Choroid plexus epithelial cell (primary cell): ENCODE measurements around the gene GTF2A2.
A peak's percentile ranks its signal among the peaks of the same experiment; 100 is the strongest.

Experiments
- DNase-seq: peaks from one replicate; pipeline ENCODE4 v3.0.0-alpha.2; 2010; ENCODE audit warnings: low read depth
- H3K4me3 ChIP-seq: 2 replicates; pipeline ENCODE4 v1.5.1; 2011; ENCODE audit warnings: low read depth, mild to moderate bottlenecking, control low read depth, low read length, moderate library complexity
- TF ChIP-seq, protein P1 (sequence below): conservative IDR thresholded peaks from 2 replicates; pipeline ENCODE4 v1.5.1; 2011; ENCODE audit warnings: low read depth, mild to moderate bottlenecking, control low read depth, inconsistent platforms, low read length, moderate library complexity

GTF2A2 gene

DNA sequence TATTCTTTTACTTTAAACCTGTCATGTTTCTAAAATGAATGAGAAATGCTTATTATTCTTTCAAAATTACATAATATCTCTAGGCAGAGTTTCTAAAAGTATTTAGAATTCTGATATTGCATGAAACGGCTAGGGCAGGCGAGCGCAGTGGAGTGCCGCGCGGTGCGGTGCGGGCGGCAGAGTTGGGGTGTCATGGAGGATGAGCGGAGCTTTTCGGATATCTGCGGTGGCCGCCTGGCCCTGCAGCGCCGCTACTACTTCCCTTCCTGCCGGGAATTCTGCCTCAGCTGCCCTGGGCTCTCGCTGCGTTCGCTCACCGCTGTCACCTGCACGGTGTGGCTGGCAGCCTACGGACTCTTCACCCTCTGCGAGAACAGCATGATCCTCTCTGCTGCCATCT, 19.2 kb upstream of the GTF2A2 start:
- H3K4me3 ChIP-seq, result no peak overlapping the region
- DNase-seq, result no peak
- TF ChIP-seq, protein P1, sequence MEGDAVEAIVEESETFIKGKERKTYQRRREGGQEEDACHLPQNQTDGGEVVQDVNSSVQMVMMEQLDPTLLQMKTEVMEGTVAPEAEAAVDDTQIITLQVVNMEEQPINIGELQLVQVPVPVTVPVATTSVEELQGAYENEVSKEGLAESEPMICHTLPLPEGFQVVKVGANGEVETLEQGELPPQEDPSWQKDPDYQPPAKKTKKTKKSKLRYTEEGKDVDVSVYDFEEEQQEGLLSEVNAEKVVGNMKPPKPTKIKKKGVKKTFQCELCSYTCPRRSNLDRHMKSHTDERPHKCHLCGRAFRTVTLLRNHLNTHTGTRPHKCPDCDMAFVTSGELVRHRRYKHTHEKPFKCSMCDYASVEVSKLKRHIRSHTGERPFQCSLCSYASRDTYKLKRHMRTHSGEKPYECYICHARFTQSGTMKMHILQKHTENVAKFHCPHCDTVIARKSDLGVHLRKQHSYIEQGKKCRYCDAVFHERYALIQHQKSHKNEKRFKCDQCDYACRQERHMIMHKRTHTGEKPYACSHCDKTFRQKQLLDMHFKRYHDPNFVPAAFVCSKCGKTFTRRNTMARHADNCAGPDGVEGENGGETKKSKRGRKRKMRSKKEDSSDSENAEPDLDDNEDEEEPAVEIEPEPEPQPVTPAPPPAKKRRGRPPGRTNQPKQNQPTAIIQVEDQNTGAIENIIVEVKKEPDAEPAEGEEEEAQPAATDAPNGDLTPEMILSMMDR, result no peak

DNA sequence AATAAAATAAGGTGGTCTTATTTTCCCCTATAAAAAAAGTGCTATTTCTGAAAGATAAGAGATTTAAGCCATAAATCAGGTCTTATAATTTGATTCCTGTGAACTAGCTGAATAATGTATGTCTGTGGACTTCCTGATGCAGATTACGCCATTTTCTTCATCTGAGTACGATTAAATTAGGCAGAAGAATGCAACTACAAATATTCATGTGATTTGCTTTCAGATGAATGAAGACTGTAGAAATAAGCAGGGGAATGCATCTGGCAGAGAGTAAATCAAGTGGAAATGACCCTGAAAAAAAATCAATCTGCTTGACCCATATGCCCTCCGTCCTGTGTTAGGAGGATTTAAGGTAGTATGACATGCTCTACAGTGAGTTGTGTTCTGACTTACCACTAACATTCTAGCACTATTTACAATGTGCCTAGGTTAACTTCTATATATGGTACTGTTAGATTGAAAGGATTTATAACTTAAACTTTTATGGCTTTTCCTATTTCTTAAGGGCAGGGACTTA, 17.1 kb upstream of the GTF2A2 start:
- TF ChIP-seq, protein P1, result no peak
- no peak for DNase-seq
- H3K4me3 ChIP-seq, result no peak overlapping the region

DNA sequence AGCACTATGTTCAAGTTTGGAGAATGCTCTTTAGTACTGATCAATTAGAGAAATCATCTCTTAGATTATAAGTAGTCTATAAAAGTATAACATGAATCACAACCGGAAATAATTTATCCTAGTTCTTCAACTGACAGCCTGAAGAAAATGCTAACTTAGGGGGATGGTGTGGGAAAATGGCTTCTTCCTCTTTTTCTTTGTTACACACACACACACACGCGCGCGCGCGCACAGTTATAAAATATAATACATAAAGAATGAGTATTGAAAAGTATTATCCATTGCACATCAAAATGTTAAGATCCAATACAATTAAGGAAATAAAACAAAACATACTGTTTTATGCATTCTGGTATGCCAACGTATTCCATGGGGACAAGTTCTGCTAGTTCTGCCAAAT, 11.2 kb upstream of the GTF2A2 start:
- no peak for DNase-seq
- TF ChIP-seq, protein P1, result no peak
- no peak overlapping the region for H3K4me3 ChIP-seq

DNA sequence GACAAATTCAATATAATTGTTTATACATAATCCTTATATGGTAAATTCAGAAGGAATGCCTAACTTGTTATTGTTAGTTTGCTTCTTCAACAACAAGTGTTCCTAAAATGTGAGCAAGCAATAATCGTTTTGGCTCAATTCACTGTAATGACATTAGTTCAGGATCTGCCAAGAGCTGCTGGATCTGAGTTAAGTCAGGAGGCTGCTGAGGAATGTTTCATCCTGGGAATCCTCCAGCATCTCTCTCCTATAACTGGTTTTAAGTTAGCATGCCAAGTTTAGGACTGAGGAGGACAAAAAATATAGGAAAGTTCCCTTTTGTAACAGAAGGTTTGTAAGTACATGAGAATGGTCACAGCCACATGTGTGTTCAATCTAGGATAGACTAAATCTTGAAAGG, 4.9 kb upstream of the GTF2A2 start:
- TF ChIP-seq, protein P1, result no peak
- no peak overlapping the region for H3K4me3 ChIP-seq

DNA sequence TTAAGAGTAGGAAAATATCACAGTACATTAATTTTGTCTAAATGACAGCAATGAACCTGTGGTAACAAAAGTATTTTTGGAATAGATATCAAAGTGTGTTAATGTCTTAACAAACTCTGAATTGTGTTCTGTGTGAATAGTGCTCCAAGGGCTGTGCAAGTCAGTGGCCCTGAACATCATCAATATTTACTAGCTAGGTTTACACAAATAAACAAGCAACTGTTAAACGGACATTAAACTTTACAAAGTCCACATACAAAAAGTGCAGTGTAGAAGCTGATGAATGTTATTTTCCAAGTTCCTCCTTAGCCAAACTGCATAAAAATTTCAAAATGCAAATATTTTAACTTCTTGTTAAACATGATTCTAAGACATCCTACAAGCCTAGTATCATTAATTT, 2.1 kb upstream of the GTF2A2 start:
- DNase-seq, result no peak
- TF ChIP-seq, protein P1, result no peak
- no peak overlapping the region for H3K4me3 ChIP-seq

More for the DNA sequence above, 4.9 kb upstream of the GTF2A2 start:
- DNase-seq, result peak; percentile 17

DNA sequence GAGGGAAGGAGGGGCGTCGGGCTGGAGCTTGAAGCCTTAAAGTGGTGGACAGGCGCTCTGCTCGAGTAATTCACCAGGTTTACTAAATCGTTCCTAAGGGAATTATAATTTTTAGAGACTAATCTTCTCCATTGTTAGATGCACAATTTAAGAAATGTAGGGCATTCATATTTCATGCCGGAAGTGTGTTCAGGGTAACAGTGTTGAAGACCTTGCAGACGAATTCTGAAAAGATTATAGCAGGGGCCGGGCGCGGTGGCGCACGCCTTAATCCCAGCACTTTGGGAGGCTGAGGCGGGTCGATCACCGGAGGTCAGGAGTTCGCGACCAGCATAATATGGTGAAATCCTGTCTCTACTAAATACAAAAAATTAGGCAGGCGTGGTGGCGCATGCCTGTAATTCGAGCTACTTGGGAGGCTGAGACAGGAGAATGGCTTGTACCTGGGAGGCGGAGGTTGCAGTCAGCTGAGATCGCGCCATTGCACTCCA, 365 bp upstream of the GTF2A2 start:
- DNase-seq, result no peak
- H3K4me3 ChIP-seq, result peak overlapping the region; percentile 88
- TF ChIP-seq, protein P1, result no peak

DNA sequence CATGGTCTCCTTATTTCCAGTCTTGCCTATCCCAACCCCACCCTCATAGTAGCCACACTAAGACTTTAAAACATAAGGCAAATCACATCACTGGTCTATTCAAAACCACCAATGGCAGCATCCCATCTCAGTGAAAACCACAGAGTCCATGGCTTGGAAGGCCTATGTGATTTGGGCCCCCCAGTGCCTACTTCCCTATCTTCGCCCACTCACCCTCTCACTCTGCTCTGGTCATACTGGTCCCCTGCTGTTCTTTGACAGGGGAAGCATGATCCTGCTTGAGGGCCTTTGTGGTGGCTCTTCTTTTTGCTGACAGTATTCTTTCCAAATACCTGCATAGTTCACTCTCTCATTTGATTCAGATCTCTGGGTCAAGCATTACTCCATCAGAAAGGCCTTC, 3.3 kb downstream of the GTF2A2 start:
- DNase-seq, result no peak
- TF ChIP-seq, protein P1, result no peak
- no peak overlapping the region for H3K4me3 ChIP-seq
